ENCODE measurements around the gene CAMTA1.

DNA sequence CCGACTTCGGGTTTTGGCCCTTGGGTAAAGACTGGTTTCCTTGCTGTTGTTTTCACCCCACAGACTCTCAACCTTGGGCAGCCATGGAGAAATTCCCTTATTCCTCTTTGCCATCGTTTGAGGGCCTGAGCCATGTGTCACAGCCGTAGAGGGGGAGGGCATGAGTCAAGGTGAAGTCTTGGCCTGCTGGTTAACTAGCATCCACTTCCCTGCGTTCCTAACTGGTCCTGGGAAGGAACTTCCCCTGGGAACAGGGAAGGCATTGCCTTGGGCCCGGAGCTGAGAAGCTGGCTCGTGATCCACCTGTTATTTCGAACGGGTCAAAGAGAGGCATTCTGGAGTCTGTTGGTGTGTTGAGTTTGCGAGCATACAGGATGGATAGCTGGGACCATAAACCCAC is 464.9 kb downstream of the CAMTA1 start:
- TF ChIP-seq EP300 (IDR thresholded peaks at IDR 0.05) (no peak), POLR2A (IDR thresholded peaks at IDR 0.05) (no peak), POLR2AphosphoS5 (IDR thresholded peaks at IDR 0.05) (no peak)
- TF ChIP-seq, protein P1, sequence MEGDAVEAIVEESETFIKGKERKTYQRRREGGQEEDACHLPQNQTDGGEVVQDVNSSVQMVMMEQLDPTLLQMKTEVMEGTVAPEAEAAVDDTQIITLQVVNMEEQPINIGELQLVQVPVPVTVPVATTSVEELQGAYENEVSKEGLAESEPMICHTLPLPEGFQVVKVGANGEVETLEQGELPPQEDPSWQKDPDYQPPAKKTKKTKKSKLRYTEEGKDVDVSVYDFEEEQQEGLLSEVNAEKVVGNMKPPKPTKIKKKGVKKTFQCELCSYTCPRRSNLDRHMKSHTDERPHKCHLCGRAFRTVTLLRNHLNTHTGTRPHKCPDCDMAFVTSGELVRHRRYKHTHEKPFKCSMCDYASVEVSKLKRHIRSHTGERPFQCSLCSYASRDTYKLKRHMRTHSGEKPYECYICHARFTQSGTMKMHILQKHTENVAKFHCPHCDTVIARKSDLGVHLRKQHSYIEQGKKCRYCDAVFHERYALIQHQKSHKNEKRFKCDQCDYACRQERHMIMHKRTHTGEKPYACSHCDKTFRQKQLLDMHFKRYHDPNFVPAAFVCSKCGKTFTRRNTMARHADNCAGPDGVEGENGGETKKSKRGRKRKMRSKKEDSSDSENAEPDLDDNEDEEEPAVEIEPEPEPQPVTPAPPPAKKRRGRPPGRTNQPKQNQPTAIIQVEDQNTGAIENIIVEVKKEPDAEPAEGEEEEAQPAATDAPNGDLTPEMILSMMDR (IDR thresholded peaks at IDR 0.05): no peak
